ENCODE measurements around the gene SORCS2.

The SORCS2 gene

GRCh38 chr4:7224001-7224400 lies 31.7 kb downstream of the SORCS2 start:
- TF ChIP-seq CTCF (IDR thresholded peaks at IDR 0.05; ENCODE audit: insufficient read depth, low read length, missing control alignments), result no peak
- ChIA-PET POLR2A (no interaction called here), CTCF (interaction anchor here (1.3 kb wide), 1 partner anchor 11 kb away, joined by 3 read pairs; no protein-coding TSS in a partner anchor)
- DNase-seq (ENCODE audit: low read depth, low spot score), result no peak
- no peak overlapping the region for H3K4me3 ChIP-seq (ENCODE audit: low read depth, low read length)

GRCh38 chr4:7224878-7225533 lies 32.7 kb downstream of the SORCS2 start:
- DNase-seq (ENCODE audit: low read depth, low spot score), result no peak
- H3K4me3 ChIP-seq (ENCODE audit: low read depth, low read length), result no peak overlapping the region
- no peak for TF ChIP-seq CTCF (IDR thresholded peaks at IDR 0.05; ENCODE audit: insufficient read depth, low read length, missing control alignments)
- POLR2A ChIA-PET, result interaction anchor here (1.1 kb wide), 1 partner anchor 18 kb away, joined by 3 read pairs; no protein-coding TSS in a partner anchor
- CTCF ChIA-PET, result no interaction called here

- ChIA-PET POLR2A (interaction anchor here (0.6 kb wide), 1 partner anchor 78 kb away, joined by 3 read pairs; no protein-coding TSS in a partner anchor), CTCF (no interaction called here)
- H3K4me3 ChIP-seq (ENCODE audit: low read depth, low read length), result no peak overlapping the region
- TF ChIP-seq CTCF (IDR thresholded peaks at IDR 0.05; ENCODE audit: insufficient read depth, low read length, missing control alignments), result no peak
- DNase-seq (ENCODE audit: low read depth, low spot score), result no peak
These were observed 34.1 kb downstream of the SORCS2 start for GRCh38 chr4:7226439-7226838.

GRCh38 chr4:7227008-7227407 lies 34.7 kb downstream of the SORCS2 start:
- CTCF ChIA-PET, result interaction anchor here (1.1 kb wide), 1 partner anchor 10 kb away, joined by 3 read pairs; no protein-coding TSS in a partner anchor
- POLR2A ChIA-PET, result no interaction called here

GRCh38 chr4:7228734-7229133 lies 36.4 kb downstream of the SORCS2 start:
- DNase-seq (ENCODE audit: low read depth, low spot score), result no peak
- ChIA-PET CTCF (no interaction called here), POLR2A (no interaction called here)
- no peak overlapping the region for H3K4me3 ChIP-seq (ENCODE audit: low read depth, low read length)
- no peak for TF ChIP-seq CTCF (IDR thresholded peaks at IDR 0.05; ENCODE audit: insufficient read depth, low read length, missing control alignments)

More at GRCh38 chr4:7227008-7227407, 34.7 kb downstream of the SORCS2 start:
- TF ChIP-seq CTCF (IDR thresholded peaks at IDR 0.05; ENCODE audit: insufficient read depth, low read length, missing control alignments), result no peak
- H3K4me3 ChIP-seq (ENCODE audit: low read depth, low read length), result no peak overlapping the region
- DNase-seq (ENCODE audit: low read depth, low spot score), result no peak

- no peak overlapping the region for H3K4me3 ChIP-seq (ENCODE audit: low read depth, low read length)
- ChIA-PET POLR2A (no interaction called here), CTCF (interaction anchor here (1.4 kb wide), 1 partner anchor 10 kb away, joined by 3 read pairs; no protein-coding TSS in a partner anchor)
- no peak for DNase-seq (ENCODE audit: low read depth, low spot score)
- TF ChIP-seq CTCF (IDR thresholded peaks at IDR 0.05; ENCODE audit: insufficient read depth, low read length, missing control alignments), result no peak
These were observed 39.8 kb downstream of the SORCS2 start for GRCh38 chr4:7232061-7232650.
